Measurements from ENCODE around the gene C17orf67.

DNA sequence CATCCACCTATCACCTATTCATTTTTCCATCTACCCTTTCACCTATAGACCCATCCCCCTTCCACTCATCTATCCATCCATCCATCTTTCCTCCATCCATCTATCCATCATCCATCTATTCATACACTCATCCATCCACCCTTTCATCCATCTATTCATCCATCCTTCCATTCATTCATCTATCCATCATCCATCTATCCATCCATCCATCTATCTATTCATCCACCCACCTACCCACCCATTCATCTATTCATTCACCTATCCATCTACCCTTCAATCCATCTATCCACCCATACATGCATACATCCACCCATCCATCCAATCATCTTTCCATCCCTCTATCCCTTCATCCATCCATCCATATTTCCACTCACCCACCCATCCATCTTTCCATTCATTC is 63.3 kb downstream of the C17orf67 start:
- TF ChIP-seq POLR2AphosphoS5 (IDR thresholded peaks at IDR 0.05), result no peak
- TF ChIP-seq EP300 (IDR thresholded peaks at IDR 0.05), result no peak
- TF ChIP-seq, protein P1, sequence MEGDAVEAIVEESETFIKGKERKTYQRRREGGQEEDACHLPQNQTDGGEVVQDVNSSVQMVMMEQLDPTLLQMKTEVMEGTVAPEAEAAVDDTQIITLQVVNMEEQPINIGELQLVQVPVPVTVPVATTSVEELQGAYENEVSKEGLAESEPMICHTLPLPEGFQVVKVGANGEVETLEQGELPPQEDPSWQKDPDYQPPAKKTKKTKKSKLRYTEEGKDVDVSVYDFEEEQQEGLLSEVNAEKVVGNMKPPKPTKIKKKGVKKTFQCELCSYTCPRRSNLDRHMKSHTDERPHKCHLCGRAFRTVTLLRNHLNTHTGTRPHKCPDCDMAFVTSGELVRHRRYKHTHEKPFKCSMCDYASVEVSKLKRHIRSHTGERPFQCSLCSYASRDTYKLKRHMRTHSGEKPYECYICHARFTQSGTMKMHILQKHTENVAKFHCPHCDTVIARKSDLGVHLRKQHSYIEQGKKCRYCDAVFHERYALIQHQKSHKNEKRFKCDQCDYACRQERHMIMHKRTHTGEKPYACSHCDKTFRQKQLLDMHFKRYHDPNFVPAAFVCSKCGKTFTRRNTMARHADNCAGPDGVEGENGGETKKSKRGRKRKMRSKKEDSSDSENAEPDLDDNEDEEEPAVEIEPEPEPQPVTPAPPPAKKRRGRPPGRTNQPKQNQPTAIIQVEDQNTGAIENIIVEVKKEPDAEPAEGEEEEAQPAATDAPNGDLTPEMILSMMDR (IDR thresholded peaks at IDR 0.05), result no peak
